GM12874 (cell line): ENCODE data around the gene CDHR3.

Experiments
- TF ChIP-seq, protein P1 (sequence below): IDR thresholded peaks from 2 replicates; pipeline ENCODE4 v1.5.1; 2011; ENCODE audit warnings: low read depth, mild to moderate bottlenecking, control low read depth, low read length, moderate library complexity; ENCODE audit not compliant: insufficient read depth

Gene CDHR3

DNA sequence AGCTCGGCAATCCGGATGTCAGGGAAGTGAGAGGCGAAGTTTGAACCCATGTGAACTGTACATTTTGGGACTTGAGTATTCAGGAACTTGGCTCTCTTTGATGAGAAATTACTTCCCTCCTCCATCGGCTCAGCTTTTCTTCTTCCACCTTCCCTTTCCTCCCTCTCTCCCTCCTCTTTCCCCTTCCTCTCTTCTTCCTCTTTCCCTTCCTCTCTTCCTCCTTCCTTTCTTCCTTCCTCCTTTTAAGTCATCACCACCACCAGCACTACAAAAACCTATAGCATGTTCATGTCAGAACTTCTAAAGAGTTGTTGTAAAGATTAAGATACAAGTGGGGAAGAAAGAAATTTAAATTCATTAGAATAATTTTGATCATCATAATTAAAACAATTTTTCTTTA lies 31.9 kb upstream of the CDHR3 start:
- TF ChIP-seq, protein P1, sequence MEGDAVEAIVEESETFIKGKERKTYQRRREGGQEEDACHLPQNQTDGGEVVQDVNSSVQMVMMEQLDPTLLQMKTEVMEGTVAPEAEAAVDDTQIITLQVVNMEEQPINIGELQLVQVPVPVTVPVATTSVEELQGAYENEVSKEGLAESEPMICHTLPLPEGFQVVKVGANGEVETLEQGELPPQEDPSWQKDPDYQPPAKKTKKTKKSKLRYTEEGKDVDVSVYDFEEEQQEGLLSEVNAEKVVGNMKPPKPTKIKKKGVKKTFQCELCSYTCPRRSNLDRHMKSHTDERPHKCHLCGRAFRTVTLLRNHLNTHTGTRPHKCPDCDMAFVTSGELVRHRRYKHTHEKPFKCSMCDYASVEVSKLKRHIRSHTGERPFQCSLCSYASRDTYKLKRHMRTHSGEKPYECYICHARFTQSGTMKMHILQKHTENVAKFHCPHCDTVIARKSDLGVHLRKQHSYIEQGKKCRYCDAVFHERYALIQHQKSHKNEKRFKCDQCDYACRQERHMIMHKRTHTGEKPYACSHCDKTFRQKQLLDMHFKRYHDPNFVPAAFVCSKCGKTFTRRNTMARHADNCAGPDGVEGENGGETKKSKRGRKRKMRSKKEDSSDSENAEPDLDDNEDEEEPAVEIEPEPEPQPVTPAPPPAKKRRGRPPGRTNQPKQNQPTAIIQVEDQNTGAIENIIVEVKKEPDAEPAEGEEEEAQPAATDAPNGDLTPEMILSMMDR: no peak

GRCh38 chr7:105932835-105933477 lies 30.1 kb upstream of the CDHR3 start:
- TF ChIP-seq, protein P1: no peak

- TF ChIP-seq, protein P1: peak; percentile 24; the same call in 1 of the 2 replicates
These were observed 28.4 kb upstream of the CDHR3 start for GRCh38 chr7:105934572-105935185.

GRCh38 chr7:105935250-105935649 lies 27.8 kb upstream of the CDHR3 start:
- TF ChIP-seq, protein P1: no peak

DNA sequence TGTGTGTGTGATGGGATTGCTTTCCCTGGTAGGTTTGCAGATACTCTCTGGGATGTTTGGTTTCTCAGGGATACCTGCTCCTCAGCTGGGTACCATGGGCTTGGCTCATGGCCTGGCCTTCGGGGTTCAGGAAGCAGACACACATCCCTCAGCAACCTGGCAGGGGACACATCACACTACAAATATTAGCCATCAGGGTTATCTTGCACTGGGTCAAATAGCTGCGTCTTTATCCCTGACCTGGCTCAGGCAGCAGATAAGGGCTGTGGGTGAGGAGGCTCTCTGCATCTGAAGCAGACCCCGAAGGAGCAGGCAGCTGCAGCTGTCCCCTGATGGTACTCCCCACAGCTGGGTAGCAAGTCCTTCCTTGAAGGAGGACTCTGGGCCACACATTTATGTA lies 25.7 kb upstream of the CDHR3 start:
- TF ChIP-seq, protein P1: no peak

DNA sequence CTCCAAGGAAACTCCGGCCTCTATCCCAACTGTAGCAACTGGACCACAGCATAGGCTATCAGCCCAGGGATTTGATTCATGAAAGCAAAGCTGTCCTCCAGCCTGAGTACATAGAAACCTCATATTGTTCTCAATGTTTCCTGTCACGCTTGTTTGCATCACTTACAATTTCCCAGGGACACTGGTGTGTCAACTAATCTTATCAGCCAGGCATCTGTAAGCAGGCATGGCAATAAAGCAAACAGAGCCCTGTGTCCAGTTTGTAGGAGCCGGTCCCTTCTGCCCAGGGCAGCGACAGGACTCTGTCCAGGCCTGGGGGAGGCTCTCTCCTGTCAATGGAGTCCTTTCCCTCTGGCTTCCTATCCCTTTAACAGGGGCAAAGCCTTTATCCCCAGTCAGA lies 23.0 kb upstream of the CDHR3 start:
- TF ChIP-seq, protein P1: no peak

DNA sequence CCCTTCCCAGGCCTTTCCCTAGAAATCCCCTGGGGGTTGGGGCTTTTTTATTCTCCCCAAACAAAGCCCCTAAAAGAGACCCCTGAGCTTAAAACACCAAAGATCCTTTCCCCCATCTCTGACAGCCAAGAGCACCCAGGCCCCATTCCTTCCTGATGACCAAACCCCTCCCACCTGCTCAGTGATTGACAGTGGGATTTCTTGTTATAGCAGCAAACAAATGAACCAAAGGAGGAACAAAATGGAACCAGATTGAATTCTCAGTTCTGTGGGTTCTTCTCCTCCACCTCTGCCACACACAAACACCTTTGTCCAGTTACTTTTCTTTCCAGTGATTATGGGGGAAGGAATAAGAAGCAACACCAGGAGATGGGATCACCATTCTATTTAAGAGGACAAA lies 21.5 kb upstream of the CDHR3 start:
- TF ChIP-seq, protein P1: no peak
